Common myeloid progenitor, CD34-positive (primary cell): ENCODE data around the gene FOXP1.

Experiments
- CTCF ChIA-PET: fragments of 350-600 bp; sonication (Branson Sonifier 250); formaldehyde crosslinking; loops from one replicate; lab custom pipeline; 2021; ENCODE audit warnings: antibody characterized with exemption; lab: Charles Lee
- POLR2A ChIA-PET: fragments of 350-600 bp; sonication (Branson Sonifier 250); formaldehyde crosslinking; loops from one replicate; lab custom pipeline; 2021; ENCODE audit warnings: antibody characterized with exemption; lab: Charles Lee
- DNase-seq, 3 donors: peaks; one replicate each; pipeline versions ENCODE4 v3.0.0 to v3.0.0-alpha.2; 2013
- H3K27ac ChIP-seq, 2 experiments: 1 replicate in 1 of 2; 2 replicates in 1 of 2; pipeline ENCODE4 v1.7.0; 2013; ENCODE audit warnings: inconsistent platforms in 2 of 2, low read length in 2 of 2, mild to moderate bottlenecking in 2 of 2, low read depth in 1 of 2, moderate library complexity in 1 of 2; ENCODE audit not compliant: severe bottlenecking in 2 of 2, insufficient read depth in 1 of 2, poor library complexity in 1 of 2
- H3K27me3 ChIP-seq, 5 experiments: replicated peaks in 2 of 5; 1 replicate in 3 of 5; 2 replicates in 2 of 5; pipeline versions ENCODE4 v1.6.1 to v1.7.0; 2013; ENCODE audit warnings: low read length in 4 of 5, mild to moderate bottlenecking in 2 of 5, moderate library complexity in 2 of 5, inconsistent platforms in 1 of 5; ENCODE audit not compliant: insufficient read depth in 5 of 5, control insufficient read depth in 4 of 5
- H3K36me3 ChIP-seq, 4 experiments: 1 replicate in 2 of 4; 2 replicates in 2 of 4; pipeline versions ENCODE4 v1.6.1 to v1.7.0; 2013; ENCODE audit warnings: low read length in 3 of 4, control low read depth in 1 of 4, mild to moderate bottlenecking in 1 of 4; ENCODE audit not compliant: control insufficient read depth in 4 of 4, insufficient read depth in 4 of 4
- H3K4me1 ChIP-seq, 4 experiments: 1 replicate in 3 of 4; 2 replicates in 1 of 4; pipeline versions ENCODE4 v1.6.1 to v1.7.1; 2013; ENCODE audit warnings: low read length in 3 of 4, mild to moderate bottlenecking in 3 of 4, control low read depth in 1 of 4, inconsistent platforms in 1 of 4, moderate library complexity in 1 of 4; ENCODE audit not compliant: control insufficient read depth in 4 of 4, insufficient read depth in 4 of 4; ENCODE audit errors: control extremely low read depth in 1 of 4
- H3K4me3 ChIP-seq, 7 experiments: 1 replicate in 4 of 7; 2 replicates in 3 of 7; pipeline versions ENCODE4 v1.5.1 to v1.7.0; 2013; ENCODE audit warnings: mild to moderate bottlenecking in 7 of 7, low read length in 6 of 7, moderate library complexity in 6 of 7, inconsistent platforms in 2 of 7, low read depth in 2 of 7, control low read depth in 1 of 7; ENCODE audit not compliant: insufficient read depth in 4 of 7, control insufficient read depth in 1 of 7; ENCODE audit errors: extremely low read depth in 1 of 7
- H3K9me3 ChIP-seq, 5 experiments: 1 replicate in 4 of 5; 2 replicates in 1 of 5; pipeline versions ENCODE4 v1.6.1 to v1.7.1; 2013; ENCODE audit warnings: low read length in 4 of 5, mild to moderate bottlenecking in 2 of 5, inconsistent platforms in 1 of 5, low read depth in 1 of 5, moderate library complexity in 1 of 5; ENCODE audit not compliant: control insufficient read depth in 4 of 5, insufficient read depth in 2 of 5; ENCODE audit errors: control extremely low read depth in 1 of 5
- WGBS: methylation state at CpG from one replicate; pipeline ENCODE4 v1.1.5; 2013; ENCODE audit not compliant: insufficient coverage; 5-methylcytosine and 5-hydroxymethylcytosine counted together

FOXP1 gene

DNA sequence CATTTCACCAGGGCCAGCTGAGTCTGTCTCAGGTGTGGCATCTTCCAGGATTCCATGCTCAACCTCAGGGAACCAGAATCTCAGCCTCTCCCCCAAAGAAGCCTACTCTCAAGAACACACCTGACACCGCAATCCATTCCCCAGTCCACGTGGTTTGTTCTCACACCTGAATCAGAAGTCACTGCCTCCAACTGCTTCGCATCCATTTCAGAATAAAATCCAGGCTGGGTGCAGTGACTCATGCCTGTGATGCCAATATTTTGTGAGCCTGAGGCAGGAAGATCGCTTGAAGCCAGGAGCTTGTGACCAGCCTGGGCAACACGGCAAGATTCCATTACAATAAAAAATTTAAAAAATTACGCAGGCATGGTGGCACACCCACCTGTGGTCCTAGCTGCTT, 212.2 kb downstream of the FOXP1 start:
- no peaks in the 10 kb centered on the region for H3K9me3 ChIP-seq
- H3K4me3 ChIP-seq, result no peak overlapping the region
- POLR2A ChIA-PET, result interaction anchor here (0.7 kb wide), 2 partner anchors 45 to 113 kb away, joined by 4 to 10 read pairs; no protein-coding TSS in a partner anchor
- H3K27ac ChIP-seq, result no peak overlapping the region
- WGBS, result 94% methylated on average over 6 of the region's 6 CpGs
- no peaks in the 10 kb centered on the region for H3K27me3 ChIP-seq
- peaks cover 0 to 3% (median 0%) of the 10 kb centered on the region in 4 experiments for H3K36me3 ChIP-seq
- CTCF ChIA-PET, result interaction anchor here (0.9 kb wide), 2 partner anchors 11 to 39 kb away, joined by 3 read pairs; no protein-coding TSS in a partner anchor
- H3K4me1 ChIP-seq, result peaks cover 0 to 4% (median 0%) of the 10 kb centered on the region in 4 experiments
- no peak for DNase-seq

GRCh38 chr3:71370467-71370866, 213.1 kb downstream of the FOXP1 start:
- 82% methylated on average over 4 of the region's 5 CpGs for WGBS
- no peak overlapping the region for H3K4me3 ChIP-seq
- no peak overlapping the region for H3K27ac ChIP-seq
- ChIA-PET CTCF (interaction anchor here (0.9 kb wide), 1 partner anchor 10 kb away, joined by 3 read pairs; no protein-coding TSS in a partner anchor), POLR2A (interaction anchor here (0.7 kb wide), 1 partner anchor 112 kb away, joined by 10 read pairs; no protein-coding TSS in a partner anchor)
- H3K27me3 ChIP-seq, result no peaks in the 10 kb centered on the region
- H3K4me1 ChIP-seq, result peaks cover 0 to 4% (median 0%) of the 10 kb centered on the region in 4 experiments
- no peak for DNase-seq
- no peaks in the 10 kb centered on the region for H3K9me3 ChIP-seq
- H3K36me3 ChIP-seq, result peaks cover 0 to 3% (median 0%) of the 10 kb centered on the region in 4 experiments

GRCh38 chr3:71369701-71370391, 213.7 kb downstream of the FOXP1 start:
- POLR2A ChIA-PET, result no interaction called here
- no peaks in the 10 kb centered on the region for H3K27me3 ChIP-seq
- CTCF ChIA-PET, result interaction anchor here (0.7 to 1.9 kb wide), 3 partner anchors 9 to 491 kb away, joined by 3 to 4 read pairs (median 3); no protein-coding TSS in a partner anchor
- no peaks in the 10 kb centered on the region for H3K9me3 ChIP-seq
- H3K36me3 ChIP-seq, result peaks cover 0 to 3% (median 0%) of the 10 kb centered on the region in 4 experiments
- peaks cover 0 to 4% (median 0%) of the 10 kb centered on the region in 4 experiments for H3K4me1 ChIP-seq
- H3K4me3 ChIP-seq, result no peak overlapping the region
- H3K27ac ChIP-seq, result no peak overlapping the region
- DNase-seq, result no peak
- WGBS, result 100% methylated on average over 4 of the region's 6 CpGs

- no peaks in the 10 kb centered on the region for H3K9me3 ChIP-seq
- H3K4me3 ChIP-seq, result no peak overlapping the region
- peaks cover 0 to 4% (median 0%) of the 10 kb centered on the region in 4 experiments for H3K4me1 ChIP-seq
- WGBS, result 88% methylated on average over 7 of the region's 8 CpGs
- H3K36me3 ChIP-seq, result peaks cover 0 to 3% (median 0%) of the 10 kb centered on the region in 4 experiments
- ChIA-PET CTCF (interaction anchor here (0.8 to 1.5 kb wide), 2 partner anchors 20 to 61 kb away, joined by 3 to 4 read pairs; no protein-coding TSS in a partner anchor), POLR2A (no interaction called here)
- no peaks in the 10 kb centered on the region for H3K27me3 ChIP-seq
- DNase-seq, result no peak
- H3K27ac ChIP-seq, result no peak overlapping the region
Observed at GRCh38 chr3:71366988-71367604, 216.4 kb downstream of the FOXP1 start.

DNA sequence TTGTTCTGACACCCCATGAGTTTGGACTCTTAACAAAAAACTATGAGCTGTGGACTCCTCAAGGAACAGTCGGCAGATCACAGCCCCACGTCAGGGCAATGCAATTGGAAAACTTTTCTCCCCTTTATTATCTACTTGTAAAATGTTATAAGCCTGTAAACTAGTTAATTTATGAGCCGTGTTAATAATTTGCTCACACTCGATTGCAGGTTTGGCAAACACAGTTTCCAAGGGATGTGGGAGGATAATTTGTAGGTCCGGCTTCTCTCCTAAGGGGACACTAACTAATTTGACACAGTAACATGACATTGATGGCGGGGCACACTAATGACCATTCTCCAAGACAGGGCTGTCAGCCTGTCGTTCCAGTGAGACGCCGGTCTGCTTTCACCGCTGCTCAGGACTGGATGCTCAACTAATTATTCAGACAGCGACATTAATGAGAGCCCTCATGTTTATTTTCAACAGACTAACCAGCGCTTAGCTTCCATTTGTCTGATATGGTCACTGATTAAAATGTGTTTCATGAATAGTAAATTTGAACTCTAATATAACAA, 222.1 kb downstream of the FOXP1 start:
- ChIA-PET CTCF (interaction anchor here (0.9 to 1.4 kb wide), 3 partner anchors 8 to 26 kb away, joined by 3 read pairs; no protein-coding TSS in a partner anchor), POLR2A (no interaction called here)
- Histone ChIP-seq H3K4me1 (no peaks in the 10 kb centered on the region), H3K27me3 (no peaks in the 10 kb centered on the region), H3K4me3 (no peak overlapping the region), H3K9me3 (no peaks in the 10 kb centered on the region), H3K27ac (no peak overlapping the region), H3K36me3 (peaks cover 0 to 14% (median 5%) of the 10 kb centered on the region in 4 experiments)
- DNase-seq, result no peak
- WGBS, result 100% methylated on average over 7 of the region's 12 CpGs

DNA sequence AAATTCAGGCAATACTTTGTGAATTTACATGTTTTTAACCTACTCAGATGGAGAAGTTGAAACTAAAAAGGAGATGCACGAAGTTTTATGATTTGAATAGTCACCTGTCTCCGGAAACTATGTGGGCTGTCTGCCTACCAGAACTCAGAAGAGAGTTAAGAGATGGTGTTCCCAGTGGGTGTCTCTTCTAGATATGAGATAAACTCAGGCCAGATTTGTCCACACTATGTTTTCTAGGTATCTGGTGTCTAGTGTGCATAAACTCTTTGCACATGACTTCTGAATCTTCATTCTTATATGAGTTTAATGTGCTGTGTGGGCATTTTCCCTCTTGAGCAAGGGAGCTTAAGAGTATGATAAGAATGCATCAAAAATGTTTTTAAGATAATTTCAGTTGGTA, 222.8 kb downstream of the FOXP1 start:
- Histone ChIP-seq H3K4me3 (no peak overlapping the region), H3K36me3 (peaks cover 2 to 16% (median 6%) of the 10 kb centered on the region in 4 experiments), H3K27ac (no peak overlapping the region), H3K27me3 (no peaks in the 10 kb centered on the region), H3K9me3 (no peaks in the 10 kb centered on the region), H3K4me1 (no peaks in the 10 kb centered on the region)
- WGBS, result 100% methylated on average over 2 of the region's 2 CpGs
- CTCF ChIA-PET, result interaction anchor here (0.6 to 1.7 kb wide), 5 partner anchors 9 to 155 kb away, joined by 3 to 5 read pairs (median 3); no protein-coding TSS in a partner anchor
- POLR2A ChIA-PET, result no interaction called here
- no peak for DNase-seq
